GM21529 (cell line): ENCODE data around the gene PTPN13.
"Not testable (repeated sequence)": the region's sequence is repeated elsewhere in the genome, so short reads cannot be mapped to it uniquely, and the experiment has no call there.

Source experiments
- ATAC-seq: cut with Tn5 transposase; IDR thresholded peaks from one replicate; pipeline ENCODE4 v1.9.1; 2021; ENCODE audit not compliant: unreplicated experiment

PTPN13 gene

GRCh38 chr4:86688026-86688425 lies 93.9 kb downstream of the PTPN13 start:
- no peak for ATAC-seq

DNA sequence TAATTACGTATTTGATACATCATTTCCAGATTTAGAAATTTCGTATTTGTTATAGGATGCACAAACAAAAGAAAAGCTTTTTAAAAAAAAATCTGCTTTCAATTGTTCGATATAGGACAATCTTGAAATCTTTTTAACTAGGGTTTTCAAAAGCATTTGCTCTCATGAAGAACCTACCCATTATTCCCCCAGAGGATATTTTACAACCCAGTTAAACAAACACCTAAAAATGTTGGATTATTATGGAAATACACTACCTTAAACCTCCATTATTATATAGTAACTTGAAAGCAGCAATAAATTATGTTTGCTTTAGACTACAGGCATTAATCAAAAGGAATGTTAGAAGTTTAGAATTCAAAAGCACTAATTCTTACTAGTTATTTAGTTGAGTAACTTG lies 110.5 kb downstream of the PTPN13 start:
- no peak for ATAC-seq

DNA sequence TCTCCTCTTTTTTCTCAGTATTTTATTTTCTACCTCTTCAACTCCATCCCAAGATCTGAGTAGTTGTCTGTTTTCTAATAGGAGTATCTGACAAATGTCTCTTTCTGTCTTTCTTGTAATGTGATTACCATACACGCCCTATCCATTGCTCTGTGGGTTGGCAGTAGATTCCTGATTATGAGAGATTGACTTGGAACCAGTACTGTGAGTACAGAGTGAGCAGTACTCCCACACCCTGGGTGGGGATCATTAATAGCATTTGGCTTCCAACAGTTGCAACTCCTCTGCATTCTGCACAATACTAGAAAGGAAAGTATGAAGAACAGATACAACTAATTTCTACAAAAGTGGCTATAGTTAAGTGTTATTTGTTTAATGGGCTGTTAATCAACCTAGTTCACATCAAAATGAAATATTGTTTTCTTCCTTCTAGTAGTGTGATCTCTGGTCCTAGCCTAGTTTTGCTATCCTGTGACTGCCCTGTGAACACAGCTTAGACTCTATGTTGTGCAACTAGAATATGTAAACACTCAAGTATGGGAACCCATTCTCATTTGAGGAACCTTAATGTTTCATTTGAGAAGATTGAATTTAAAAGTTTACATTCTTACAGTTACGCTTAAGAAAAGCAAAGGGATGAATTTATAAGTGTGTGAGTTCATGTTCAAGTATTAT lies 112.9 kb downstream of the PTPN13 start:
- ATAC-seq: no peak

- no peak for ATAC-seq
Observed at GRCh38 chr4:86717651-86718050, 123.5 kb downstream of the PTPN13 start.

- no peak for ATAC-seq
Observed at GRCh38 chr4:86718152-86718551, 124.0 kb downstream of the PTPN13 start.

- not testable (repeated sequence) for ATAC-seq
Observed at GRCh38 chr4:86719149-86719548, 125.0 kb downstream of the PTPN13 start.

DNA sequence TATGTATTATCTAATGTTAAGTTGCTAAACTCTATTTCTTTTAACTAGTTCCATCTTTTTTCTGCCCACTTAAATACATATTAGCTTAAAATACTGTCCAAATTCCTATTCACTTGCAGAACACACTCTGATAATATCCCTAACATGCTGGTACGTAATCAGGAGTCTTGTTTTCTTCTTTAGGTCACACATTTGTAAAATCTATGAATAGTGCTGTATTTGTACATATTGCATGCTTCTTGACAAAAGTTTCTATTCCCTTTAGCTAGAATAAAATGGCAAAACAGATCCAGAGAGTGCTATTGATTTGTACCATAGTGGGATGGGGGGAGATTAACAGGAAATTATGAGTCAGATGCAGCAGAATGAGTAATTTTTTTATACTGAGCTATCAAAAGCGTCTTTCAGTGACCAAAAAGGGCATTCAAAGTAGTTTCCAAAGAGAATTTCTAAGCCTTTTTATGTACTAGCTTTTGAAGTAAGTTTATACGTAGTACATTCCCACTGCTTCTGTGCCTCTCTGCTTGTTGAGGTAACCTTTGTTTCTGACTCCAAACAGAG lies 126.5 kb downstream of the PTPN13 start:
- no peak for ATAC-seq

DNA sequence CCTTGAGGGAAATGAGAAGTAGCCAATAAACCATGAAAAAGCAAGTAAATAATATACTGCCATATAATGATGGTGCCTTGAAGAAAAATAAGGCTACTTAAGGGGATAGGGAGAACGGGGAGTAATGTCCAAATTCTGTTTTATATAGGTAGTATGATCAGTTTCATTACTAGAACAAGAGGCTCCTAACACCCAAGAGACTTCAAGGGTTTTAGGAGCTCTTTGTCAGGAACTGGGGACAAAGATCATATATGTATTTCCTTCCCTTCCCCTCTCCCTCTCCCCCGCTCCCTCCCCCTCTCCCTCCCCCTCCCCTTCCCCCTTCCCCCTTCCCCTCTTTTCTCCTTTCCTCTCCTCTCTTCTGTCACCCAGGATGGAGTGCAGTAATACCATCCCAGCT lies 127.3 kb downstream of the PTPN13 start:
- ATAC-seq: no peak

DNA sequence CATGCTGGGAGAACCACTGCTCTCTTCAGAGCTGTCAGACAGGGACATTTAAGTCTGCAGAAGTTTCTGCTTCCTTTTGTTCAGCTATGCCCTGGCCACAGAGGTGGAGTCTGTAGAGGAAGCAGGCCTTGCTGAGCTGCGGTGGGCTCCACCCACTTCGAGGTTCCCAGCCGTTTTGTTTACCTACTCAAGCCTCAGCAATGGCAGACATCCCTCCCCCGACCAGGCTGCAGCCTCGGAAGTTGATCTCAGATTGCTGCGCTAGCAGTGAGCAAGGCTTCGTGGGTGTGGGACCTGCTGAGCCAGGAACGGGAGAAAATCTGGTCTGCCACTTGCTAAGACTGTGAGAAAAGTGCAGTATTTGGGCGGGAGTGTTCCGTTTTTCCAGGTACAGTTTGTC lies 136.2 kb downstream of the PTPN13 start:
- no peak for ATAC-seq

DNA sequence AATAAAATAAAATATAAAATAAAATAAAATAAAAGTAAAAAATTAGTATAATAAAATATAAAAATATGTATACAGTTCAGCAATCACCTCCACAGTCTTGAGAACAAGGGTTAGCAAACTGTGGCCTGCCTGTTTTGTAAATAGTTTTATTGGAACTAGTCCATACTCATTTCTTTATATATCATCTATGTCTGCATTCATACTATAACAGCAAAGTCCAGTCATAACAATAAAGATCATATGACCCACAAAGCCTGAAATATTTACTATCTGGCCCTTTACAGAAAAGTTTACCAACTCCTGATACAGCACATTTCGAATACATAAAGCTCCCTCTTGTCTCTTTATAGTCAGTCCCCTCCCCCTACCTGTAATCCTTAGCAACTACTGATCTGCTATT lies 143.1 kb downstream of the PTPN13 start:
- no peak for ATAC-seq

DNA sequence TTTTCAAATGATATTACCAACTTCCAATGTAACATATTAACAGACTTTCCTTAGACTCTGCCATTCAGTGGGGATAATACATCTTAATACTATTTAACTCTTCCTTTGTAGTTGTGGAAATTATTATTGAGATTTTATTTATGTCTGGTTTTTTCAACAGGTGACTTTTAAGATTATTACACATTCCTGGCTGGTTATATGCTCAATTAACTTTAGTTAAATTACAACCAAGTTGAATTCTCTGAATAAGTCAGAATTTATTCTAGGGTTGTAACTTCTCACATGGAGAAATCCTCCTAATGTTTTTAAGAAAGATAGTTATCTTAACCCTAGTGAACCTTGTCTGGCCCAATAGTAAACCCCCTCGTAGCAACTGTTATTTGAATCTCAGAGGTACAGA lies 147.7 kb downstream of the PTPN13 start:
- no peak for ATAC-seq

DNA sequence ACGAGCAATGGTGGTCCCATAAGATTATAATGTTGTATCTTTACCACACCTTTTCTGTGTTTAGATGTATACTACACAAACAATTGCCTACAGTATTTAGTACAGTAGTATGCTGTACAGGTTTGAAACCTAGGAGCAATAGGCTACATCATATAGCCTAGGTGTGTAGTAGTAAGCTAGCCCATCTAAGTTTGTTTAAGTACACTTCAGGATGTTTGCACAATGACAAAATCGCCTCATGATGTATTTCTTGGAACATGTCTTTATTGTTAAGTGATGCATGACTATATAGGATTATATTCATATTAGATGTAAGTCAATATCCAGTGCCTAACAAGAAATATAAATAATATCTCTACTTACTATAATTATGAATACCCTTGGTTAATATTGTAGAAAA lies 150.5 kb downstream of the PTPN13 start:
- no peak for ATAC-seq

GRCh38 chr4:86749121-86749520 lies 155.0 kb downstream of the PTPN13 start:
- ATAC-seq: no peak

GRCh38 chr4:86755388-86755787 lies 161.3 kb downstream of the PTPN13 start:
- no peak for ATAC-seq

GRCh38 chr4:86757468-86757867 lies 163.4 kb downstream of the PTPN13 start:
- no peak for ATAC-seq

GRCh38 chr4:86759298-86759697 lies 165.2 kb downstream of the PTPN13 start:
- no peak for ATAC-seq

GRCh38 chr4:86762649-86763048 lies 168.5 kb downstream of the PTPN13 start:
- no peak for ATAC-seq

DNA sequence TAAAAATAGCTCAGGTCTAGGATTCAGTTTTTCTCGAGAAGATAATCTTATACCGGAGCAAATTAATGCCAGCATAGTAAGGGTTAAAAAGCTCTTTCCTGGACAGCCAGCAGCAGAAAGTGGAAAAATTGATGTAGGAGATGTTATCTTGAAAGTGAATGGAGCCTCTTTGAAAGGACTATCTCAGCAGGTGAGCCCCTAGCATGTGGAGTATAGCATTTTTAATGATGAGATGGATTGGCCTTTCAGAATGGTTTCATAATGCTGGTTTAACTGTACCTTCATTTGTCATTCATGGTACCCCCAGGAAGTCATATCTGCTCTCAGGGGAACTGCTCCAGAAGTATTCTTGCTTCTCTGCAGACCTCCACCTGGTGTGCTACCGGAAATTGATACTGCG lies 175.7 kb downstream of the PTPN13 start:
- ATAC-seq: no peak

DNA sequence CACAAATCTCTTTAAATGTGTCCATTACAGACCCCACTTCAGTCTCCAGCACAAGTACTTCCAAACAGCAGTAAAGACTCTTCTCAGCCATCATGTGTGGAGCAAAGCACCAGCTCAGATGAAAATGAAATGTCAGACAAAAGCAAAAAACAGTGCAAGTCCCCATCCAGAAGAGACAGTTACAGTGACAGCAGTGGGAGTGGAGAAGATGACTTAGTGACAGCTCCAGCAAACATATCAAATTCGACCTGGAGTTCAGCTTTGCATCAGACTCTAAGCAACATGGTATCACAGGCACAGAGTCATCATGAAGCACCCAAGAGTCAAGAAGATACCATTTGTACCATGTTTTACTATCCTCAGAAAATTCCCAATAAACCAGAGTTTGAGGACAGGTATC lies 177.0 kb downstream of the PTPN13 start:
- ATAC-seq: no peak

- ATAC-seq: no peak
Observed at GRCh38 chr4:86775061-86775460, 180.9 kb downstream of the PTPN13 start.

DNA sequence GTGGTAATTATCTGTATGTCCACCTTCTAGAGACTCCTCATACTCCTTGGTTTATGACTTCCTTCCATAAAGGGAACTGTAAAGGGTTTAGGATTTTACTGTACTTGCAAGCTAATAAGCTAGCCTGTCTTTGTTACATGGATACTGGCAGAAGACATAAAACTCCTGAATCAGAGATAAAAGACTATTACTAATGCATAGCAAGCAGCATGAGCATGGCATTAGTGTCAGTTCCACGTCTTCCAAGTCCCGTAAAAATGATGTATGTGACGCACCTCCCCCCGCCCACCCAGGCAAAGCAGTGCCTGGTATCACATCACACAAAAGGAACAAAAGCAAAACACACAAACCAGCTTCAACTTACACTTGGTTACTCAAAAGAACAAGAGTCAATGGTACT lies 184.1 kb downstream of the PTPN13 start:
- ATAC-seq: no peak

DNA sequence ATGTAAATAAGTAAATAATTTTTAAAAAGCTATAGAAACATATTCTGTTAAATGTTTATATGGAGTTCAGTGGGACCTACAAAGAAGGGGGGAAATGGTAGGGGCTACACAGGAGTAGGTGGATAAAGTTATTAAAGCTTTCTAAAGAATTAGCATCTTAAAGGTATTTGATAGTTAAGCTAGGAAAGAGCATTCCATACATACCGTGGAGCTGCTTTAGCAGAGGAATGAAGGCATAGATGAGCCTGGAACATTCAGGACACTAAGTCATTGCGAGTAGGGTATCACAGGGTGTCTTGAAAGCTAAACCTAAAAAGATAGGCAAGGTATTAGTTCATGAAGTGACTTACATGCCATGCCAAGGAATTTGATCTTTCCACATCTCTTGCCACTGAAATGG lies 194.7 kb downstream of the PTPN13 start:
- no peak for ATAC-seq

- no peak for ATAC-seq
Observed at GRCh38 chr4:86791126-86791525, 197.0 kb downstream of the PTPN13 start.
